Kidney (tissue), 14 donors: ENCODE data around the gene C17orf113. TPM values are rescaled to one million over a fixed set of nuclear protein-coding genes. Genes with fewer than 3 reads are reported as not detected.

ENCODE experiments used
- DNase-seq, 5 donors: peaks; one replicate each; pipeline ENCODE4 v3.0.0-alpha.2; 2013 to 2020
- FAIRE-seq: peaks from 2 replicates; lab custom pipeline; 2012; peaks lifted over from hg19 to GRCh38; lab: Jason Lieb, UNC
- H3K27ac ChIP-seq, 2 donors: one replicate each; pipeline ENCODE4 v1.7.0; 2013; ENCODE audit warnings: low read depth in 2 of 2, low read length in 2 of 2, inconsistent platforms in 1 of 2
- H3K27me3 ChIP-seq: one replicate; pipeline ENCODE4 v1.7.1; 2013; ENCODE audit warnings: low read length, inconsistent platforms; ENCODE audit not compliant: control insufficient read depth, insufficient read depth
- H3K36me3 ChIP-seq, 3 donors: one replicate each; pipeline versions ENCODE4 v1.7.0 to v1.7.1; 2013; ENCODE audit warnings: low read length in 3 of 3, control low read depth in 1 of 3, inconsistent platforms in 1 of 3; ENCODE audit not compliant: insufficient read depth in 3 of 3, control insufficient read depth in 2 of 3
- H3K4me1 ChIP-seq, 3 donors: one replicate each; pipeline versions ENCODE4 v1.7.0 to v1.7.1; 2013; ENCODE audit warnings: low read length in 3 of 3, inconsistent platforms in 1 of 3, low read depth in 1 of 3; ENCODE audit not compliant: control insufficient read depth in 2 of 3, insufficient read depth in 2 of 3
- H3K4me3 ChIP-seq, 3 donors: one replicate each; pipeline versions ENCODE4 v1.7.0 to v1.8.1; 2013; ENCODE audit warnings: low read length in 3 of 3, control low read depth in 1 of 3, inconsistent platforms in 1 of 3
- H3K9ac ChIP-seq, 3 donors: one replicate each; pipeline versions ENCODE4 v1.7.0 to v1.7.1; 2013; ENCODE audit warnings: low read length in 3 of 3, control low read depth in 1 of 3, inconsistent platforms in 1 of 3
- H3K9me3 ChIP-seq, 3 donors: one replicate each; pipeline versions ENCODE4 v1.7.0 to v1.7.1; 2013; ENCODE audit warnings: low read length in 3 of 3, control low read depth in 1 of 3, inconsistent platforms in 1 of 3; ENCODE audit not compliant: control insufficient read depth in 2 of 3, insufficient read depth in 1 of 3
- CTCF ChIP-seq: IDR thresholded peaks from 3 replicates; pipeline ENCODE4 v1.5.1; 2012; ENCODE audit warnings: mild to moderate bottlenecking, moderate library complexity, borderline replicate concordance; ENCODE audit not compliant: insufficient read depth; ENCODE audit errors: extremely low read depth
- intact Hi-C: fragments of 100-400 bp; cut with DNase I; formaldehyde crosslinking; loops from one replicate; pipeline ENCODE4 v1.11.1; 2022
- polyA plus RNA-seq: library from polyadenylated mRNA; stranded (reverse); fragments of 350-450 nt; fragmentation: Illumina TruSeq; extraction: RNeasy Lipid Tissue Mini Kit (QIAGEN cat#74804); gene quantifications from one replicate; pipeline ENCODE4 v1.2.3, GENCODE V29; 2014; ENCODE audit warnings: low read depth, low replicate concordance; ENCODE audit not compliant: insufficient read depth
- total RNA-seq: library from RNA; stranded (reverse); fragmentation: NEBNext Ultra II Directional; extraction: Animal tissue kit (Norgen Biotek cat#: 25700); gene quantifications from one replicate; pipeline ENCODE4 v1.2.1, GENCODE V29; 2021
- donor health status: control.
- donor health status: control.
- donor health status: control.
- donor health status: control.
- donor health status: control.
- donor health status: DM: yes; HTN: yes; CAD: no.
- donor health status: Normal renal cell carcinoma (clear cell type).

Gene C17orf113
- total and polyA plus RNA-seq, 2 donors from 2014 or later = 1.1 to 3.8 TPM

GRCh38 chr17:42031584-42031983, 18.8 kb downstream of the C17orf113 start:
- H3K9ac ChIP-seq = no peak overlapping the region
- no peaks in the 10 kb centered on the region for H3K27me3 ChIP-seq
- no peaks in the 10 kb centered on the region for H3K9me3 ChIP-seq
- no peaks in the 10 kb centered on the region for H3K4me1 ChIP-seq
- FAIRE-seq = no peak
- no peak overlapping the region for H3K4me3 ChIP-seq
- no peak for DNase-seq
- no peak overlapping the region for H3K27ac ChIP-seq
- H3K36me3 ChIP-seq = no peaks in the 10 kb centered on the region
- no peak for TF ChIP-seq CTCF
- intact Hi-C loops = no loop called here

GRCh38 chr17:42028791-42029127, 21.6 kb downstream of the C17orf113 start:
- H3K4me3 ChIP-seq = no peak overlapping the region
- no peak overlapping the region for H3K27ac ChIP-seq
- H3K27me3 ChIP-seq = no peaks in the 10 kb centered on the region
- peaks cover 0 to 7% (median 5%) of the 10 kb centered on the region in 3 donors for H3K36me3 ChIP-seq
- no peak overlapping the region for H3K9ac ChIP-seq
- no peak for TF ChIP-seq CTCF
- peaks cover 0 to 6% (median 0%) of the 10 kb centered on the region in 3 donors for H3K4me1 ChIP-seq
- H3K9me3 ChIP-seq = no peaks in the 10 kb centered on the region
- DNase-seq (no peak), FAIRE-seq (no peak)
- intact Hi-C loops = no loop called here

GRCh38 chr17:42027961-42028790, 22.2 kb downstream of the C17orf113 start:
- no peak for FAIRE-seq
- DNase-seq = peak in 3 of 5 donors; percentile 51 to 59 (median 58)
- Histone ChIP-seq H3K9ac (no peak overlapping the region), H3K27me3 (no peaks in the 10 kb centered on the region), H3K9me3 (no peaks in the 10 kb centered on the region), H3K27ac (no peak overlapping the region), H3K4me3 (no peak overlapping the region), H3K36me3 (peaks cover 0 to 11% (median 8%) of the 10 kb centered on the region in 3 donors), H3K4me1 (peaks cover 0 to 6% (median 0%) of the 10 kb centered on the region in 3 donors)
- no peak for TF ChIP-seq CTCF
- intact Hi-C loops = no loop called here
